Naive thymus-derived CD8-positive, alpha-beta T cell (primary cell): ENCODE data around the gene C1QBP. TPM values are rescaled to one million over a fixed set of nuclear protein-coding genes. Genes with fewer than 3 reads are reported as not detected.
A peak's percentile ranks its signal among the peaks of the same experiment; 100 is the strongest.

ENCODE experiments used
- ATAC-seq, 2 donors: fragments of 150-1000 bp; cut with Tn5 transposase in 1 of 2; sonication (Bioruptor Pico), chemical (Tn5 transposase) in 1 of 2; 1 replicate in 1 of 2; 2 replicates in 1 of 2; pipeline ENCODE4 v1.10.0; 2021; ENCODE audit warnings: mild to moderate bottlenecking in 2 of 2, moderate library complexity in 2 of 2
- POLR2A ChIA-PET: fragments of 350-600 bp; sonication (Branson Sonifier 250); formaldehyde crosslinking; loops from one replicate; lab custom pipeline; 2021; ENCODE audit warnings: antibody characterized with exemption; lab: Charles Lee
- DNase-seq, 10 donors: peaks; one replicate each; pipeline versions ENCODE4 v3.0.0 to v3.0.0-alpha.2; 2020 to 2022
- H3K27ac Mint-ChIP-seq, 10 donors: one replicate each; pipeline ENCODE4 v1.8.0; 2020 to 2022; ENCODE audit warnings: mild to moderate bottlenecking in 10 of 10, mixed read lengths in 10 of 10, moderate library complexity in 4 of 10, inconsistent platforms in 1 of 10
- H3K27me3 Mint-ChIP-seq, 5 donors: one replicate each; pipeline ENCODE4 v1.8.0; 2021 to 2022; ENCODE audit warnings: mixed read lengths in 5 of 5
- H3K36me3 Mint-ChIP-seq, 3 donors: one replicate each; pipeline ENCODE4 v1.8.0; 2020 to 2022; ENCODE audit warnings: mixed read lengths in 3 of 3, mild to moderate bottlenecking in 2 of 3, inconsistent platforms in 1 of 3
- H3K4me1 Mint-ChIP-seq, 4 donors: one replicate each; pipeline ENCODE4 v1.8.0; 2021 to 2022; ENCODE audit warnings: mixed read lengths in 4 of 4
- H3K4me3 Mint-ChIP-seq, 10 donors: one replicate each; pipeline ENCODE4 v1.8.0; 2020 to 2022; ENCODE audit warnings: mild to moderate bottlenecking in 10 of 10, mixed read lengths in 10 of 10, moderate library complexity in 6 of 10, inconsistent platforms in 1 of 10
- H3K9me3 Mint-ChIP-seq, 9 donors: one replicate each; pipeline ENCODE4 v1.8.0; 2020 to 2022; ENCODE audit warnings: mixed read lengths in 9 of 9, mild to moderate bottlenecking in 3 of 9, inconsistent platforms in 1 of 9, moderate library complexity in 1 of 9
- polyA plus RNA-seq, 3 donors: library from polyadenylated mRNA; unstranded; fragments of 300-500 nt; fragmentation: Illumina TruSeq; gene quantifications; one replicate each; pipeline ENCODE4 v1.2.3, GENCODE V29; 2021
- total RNA-seq, 8 experiments: library from RNA in 2 of 8; stranded (reverse) in 2 of 8; gene quantifications; one replicate each; pipeline ENCODE4 v1.2.3 and lab custom pipeline; 2021 to 2026

The C1QBP gene
- total and polyA plus RNA-seq, 5 experiments from 2014 or later: 89.9 to 308 (median 276) TPM

GRCh38 chr17:5410594-5411272, 28.2 kb downstream of the C1QBP start:
- ATAC-seq (no peak), DNase-seq (no peak)
- H3K4me1 Mint-ChIP-seq: peaks cover 14 to 38% (median 34%) of the 10 kb centered on the region in 4 donors
- no peaks in the 10 kb centered on the region for H3K27me3 Mint-ChIP-seq
- peak overlapping the region in 1 of 10 donors; percentile 46 for H3K4me3 Mint-ChIP-seq
- H3K36me3 Mint-ChIP-seq: peaks cover 0 to 61% (median 27%) of the 10 kb centered on the region in 3 donors
- peak overlapping the region in 3 of 10 donors; percentile 4 to 67 (median 42) for H3K27ac Mint-ChIP-seq
- no peaks in the 10 kb centered on the region for H3K9me3 Mint-ChIP-seq
- POLR2A ChIA-PET: interaction anchor here (0.6 kb wide), 1 partner anchor 142 kb away, joined by 4 read pairs; no protein-coding TSS in a partner anchor

- H3K4me3 Mint-ChIP-seq: no peak overlapping the region
- POLR2A ChIA-PET: no interaction called here
- H3K36me3 Mint-ChIP-seq: peaks cover 0 to 37% (median 31%) of the 10 kb centered on the region in 3 donors
- ATAC-seq (no peak), DNase-seq (no peak)
- no peaks in the 10 kb centered on the region for H3K27me3 Mint-ChIP-seq
- H3K4me1 Mint-ChIP-seq: peaks cover 14 to 31% (median 27%) of the 10 kb centered on the region in 4 donors
- H3K27ac Mint-ChIP-seq: no peak overlapping the region
- H3K9me3 Mint-ChIP-seq: no peaks in the 10 kb centered on the region
These were observed 30.8 kb downstream of the C1QBP start for GRCh38 chr17:5408186-5408585.

- H3K27ac Mint-ChIP-seq: peak overlapping the region in 2 of 10 donors; percentile 42 to 47
These were observed 33.6 kb downstream of the C1QBP start for GRCh38 chr17:5405400-5405799.

GRCh38 chr17:5399767-5400166, 39.2 kb downstream of the C1QBP start:
- POLR2A ChIA-PET: interaction anchor here (0.7 kb wide), 1 partner anchor 9 kb away, joined by 4 read pairs; no protein-coding TSS in a partner anchor
- no peaks in the 10 kb centered on the region for H3K4me1 Mint-ChIP-seq
- ATAC-seq: no peak

More at GRCh38 chr17:5405400-5405799, 33.6 kb downstream of the C1QBP start:
- DNase-seq (no peak), ATAC-seq (no peak)
- Mint-ChIP-seq H3K4me3 (no peak overlapping the region), H3K27me3 (no peaks in the 10 kb centered on the region), H3K36me3 (peaks cover 0 to 18% (median 18%) of the 10 kb centered on the region in 3 donors), H3K9me3 (no peaks in the 10 kb centered on the region), H3K4me1 (peaks cover 5 to 12% (median 8%) of the 10 kb centered on the region in 4 donors)
- POLR2A ChIA-PET: interaction anchor here (0.6 kb wide), 1 partner anchor 16 kb away, joined by 3 read pairs; no protein-coding TSS in a partner anchor

GRCh38 chr17:5396612-5397011, 42.3 kb downstream of the C1QBP start:
- Mint-ChIP-seq H3K36me3 (peaks cover 13 to 92% (median 27%) of the 10 kb centered on the region in 3 donors), H3K27me3 (no peaks in the 10 kb centered on the region), H3K27ac (peak overlapping the region in 1 of 10 donors; percentile 20), H3K9me3 (no peaks in the 10 kb centered on the region), H3K4me3 (no peak overlapping the region), H3K4me1 (peaks cover 0 to 6% (median 0%) of the 10 kb centered on the region in 4 donors)
- POLR2A ChIA-PET: interaction anchor here (0.8 kb wide), 1 partner anchor 17 kb away, joined by 3 read pairs; no protein-coding TSS in a partner anchor
- ATAC-seq (no peak), DNase-seq (no peak)

More at GRCh38 chr17:5399767-5400166, 39.2 kb downstream of the C1QBP start:
- Mint-ChIP-seq H3K27me3 (no peaks in the 10 kb centered on the region), H3K4me3 (no peak overlapping the region), H3K9me3 (no peaks in the 10 kb centered on the region), H3K36me3 (peaks cover 0 to 61% (median 21%) of the 10 kb centered on the region in 3 donors), H3K27ac (no peak overlapping the region)
- no peak for DNase-seq

- Mint-ChIP-seq H3K27ac (peak overlapping the region in 3 of 10 donors; percentile 7 to 60 (median 32)), H3K9me3 (no peaks in the 10 kb centered on the region), H3K4me1 (peaks cover 7 to 12% (median 11%) of the 10 kb centered on the region in 4 donors), H3K36me3 (peaks cover 17 to 96% (median 33%) of the 10 kb centered on the region in 3 donors), H3K27me3 (no peaks in the 10 kb centered on the region), H3K4me3 (no peak overlapping the region)
- POLR2A ChIA-PET: interaction anchor here (0.6 kb wide), 2 partner anchors 9 to 171 kb away, joined by 4 read pairs; no protein-coding TSS in a partner anchor
- DNase-seq (no peak), ATAC-seq (no peak)
These were observed 47.3 kb downstream of the C1QBP start for GRCh38 chr17:5391678-5392077.

Other genes starting within 250 kb of the C1QBP start
- 10 to 100 TPM; 32.4 to 32.5 TPM for gene ZNF594, start 247.3 kb downstream of the C1QBP start, total RNA-seq
- gene ZNF594, start 247.3 kb downstream of the C1QBP start, polyA plus RNA-seq: 1 to 10 TPM; 1.7 to 3.3 (median 3.3) TPM
- 1 to 10 TPM; 2.3 to 2.8 TPM for gene SCIMP, start 204.3 kb downstream of the C1QBP start, total RNA-seq
- under 1 TPM; 0.11 to 0.72 (median 0.22) TPM for gene SCIMP, start 204.3 kb downstream of the C1QBP start, polyA plus RNA-seq
- gene RABEP1, start 156.9 kb downstream of the C1QBP start, total RNA-seq: 10 to 100 TPM; 57.3 to 58.6 TPM
- 10 to 100 TPM; 23.5 to 32.7 (median 31.3) TPM for gene RABEP1, start 156.9 kb downstream of the C1QBP start, polyA plus RNA-seq
- 100 to 1,000 TPM; 100 to 113 TPM for gene NUP88, start 19.5 kb downstream of the C1QBP start, total RNA-seq
- 100 to 1,000 TPM; 108 to 128 (median 123) TPM for gene NUP88, start 19.5 kb downstream of the C1QBP start, polyA plus RNA-seq
- 10 to 100 TPM; 74.3 to 79.3 TPM for gene RPAIN, start 19.0 kb downstream of the C1QBP start, total RNA-seq
- gene RPAIN, start 19.0 kb downstream of the C1QBP start, polyA plus RNA-seq: 10 to 100 TPM; 26.8 to 36.1 (median 27.8) TPM
- gene DHX33, start 29.8 kb upstream of the C1QBP start, total RNA-seq: 10 to 100 TPM; 11.8 to 12.4 TPM
- under 1 TPM; 0.52 to 0.82 (median 0.56) TPM for gene DHX33, start 29.8 kb upstream of the C1QBP start, polyA plus RNA-seq
- 10 to 100 TPM; 83.5 to 86.7 TPM for gene DERL2, start 47.0 kb upstream of the C1QBP start, total RNA-seq
- 10 to 100 TPM; 56.5 to 74.1 (median 57.5) TPM for gene DERL2, start 47.0 kb upstream of the C1QBP start, polyA plus RNA-seq
- gene MIS12, start 47.4 kb upstream of the C1QBP start, total RNA-seq: 10 to 100 TPM; 48.6 to 51.0 TPM
- gene MIS12, start 47.4 kb upstream of the C1QBP start, polyA plus RNA-seq: 10 to 100 TPM; 15.6 to 18.3 (median 16.6) TPM
- gene NLRP1, start 145.4 kb upstream of the C1QBP start, total RNA-seq: 100 to 1,000 TPM; 354 to 370 TPM
- gene NLRP1, start 145.4 kb upstream of the C1QBP start, polyA plus RNA-seq: 10 to 100 TPM; 18.4 to 47.9 (median 33.2) TPM